ENCODE measurements around the gene FUS. TPM values are rescaled to one million over a fixed set of nuclear protein-coding genes. Genes with fewer than 3 reads are reported as not detected.

The FUS gene
- total RNA-seq, 6 donors from 2014 or later = 65.7 to 258 (median 145) TPM

GRCh38 chr16:31179219-31179746 is 656 bp upstream of the FUS start:
- Histone ChIP-seq H3K27ac (peak overlapping the region; percentile 96 to 98 (median 98)), H3K4me3 (peak overlapping the region; percentile 71 to 94 (median 76)), H3K36me3 (peaks cover 9 to 23% (median 16%) of the 10 kb centered on the region in 4 donors), H3K27me3 (no peaks in the 10 kb centered on the region), H3K9me3 (no peaks in the 10 kb centered on the region), H3K4me1 (peaks cover 37 to 54% (median 44%) of the 10 kb centered on the region in 4 donors)
- no peak for ATAC-seq (ENCODE audit: low FRiP score in 2 of 2)
- peak in 1 of 2 donors; percentile 23 for DNase-seq
- TF ChIP-seq POLR2AphosphoS5 (IDR thresholded peaks at IDR 0.05) (no peak), CTCF (IDR thresholded peaks at IDR 0.05) (no peak), EP300 (IDR thresholded peaks at IDR 0.05) (no peak), POLR2A (IDR thresholded peaks at IDR 0.05) (no peak)
- 3 to 6% methylated on average over 12 to 18 of the region's 27 CpGs for WGBS, 2 donors

GRCh38 chr16:31181102-31181830 is 1.3 kb downstream of the FUS start:
- Histone ChIP-seq H3K27me3 (no peaks in the 10 kb centered on the region), H3K4me1 (peaks cover 44 to 67% (median 47%) of the 10 kb centered on the region in 4 donors), H3K27ac (peak overlapping the region; percentile 96 to 98 (median 98)), H3K36me3 (peaks cover 25 to 42% (median 32%) of the 10 kb centered on the region in 4 donors), H3K4me3 (peak overlapping the region; percentile 71 to 94 (median 82)), H3K9me3 (no peaks in the 10 kb centered on the region)
- 3 to 4% methylated on average over 27 to 31 of the region's 31 CpGs for WGBS, 2 donors
- DNase-seq = peak in 1 of 2 donors; percentile 52
- no peak for TF ChIP-seq CTCF (IDR thresholded peaks at IDR 0.05)
- no peak for TF ChIP-seq POLR2A (IDR thresholded peaks at IDR 0.05)
- TF ChIP-seq POLR2AphosphoS5 (IDR thresholded peaks at IDR 0.05) = no peak
- no peak for TF ChIP-seq EP300 (IDR thresholded peaks at IDR 0.05)
- ATAC-seq (ENCODE audit: low FRiP score in 2 of 2) = peak in 1 of 2 donors; percentile 18

- Histone ChIP-seq H3K27ac (peak overlapping the region in 2 of 4 donors; percentile 19 to 98), H3K27me3 (no peaks in the 10 kb centered on the region), H3K4me3 (peak overlapping the region in 3 of 4 donors; percentile 71 to 94 (median 82)), H3K4me1 (peaks cover 40 to 65% (median 42%) of the 10 kb centered on the region in 4 donors), H3K36me3 (peaks cover 34 to 54% (median 44%) of the 10 kb centered on the region in 4 donors), H3K9me3 (no peaks in the 10 kb centered on the region)
- WGBS, 2 donors = 33 to 48% methylated on average over 7 of the region's 7 CpGs
- TF ChIP-seq POLR2AphosphoS5 (IDR thresholded peaks at IDR 0.05) (no peak), CTCF (IDR thresholded peaks at IDR 0.05) (no peak), EP300 (IDR thresholded peaks at IDR 0.05) (no peak)
- ATAC-seq (ENCODE audit: low FRiP score in 2 of 2) = no peak
- DNase-seq = no peak
These were observed 2.5 kb downstream of the FUS start for GRCh38 chr16:31182391-31182790.

GRCh38 chr16:31183432-31184428 is 3.8 kb downstream of the FUS start:
- H3K27ac ChIP-seq = no peak overlapping the region
- no peaks in the 10 kb centered on the region for H3K9me3 ChIP-seq
- peaks cover 45 to 67% (median 55%) of the 10 kb centered on the region in 4 donors for H3K36me3 ChIP-seq
- 81 to 84% methylated on average over 10 of the region's 10 CpGs for WGBS, 2 donors
- TF ChIP-seq EP300 (IDR thresholded peaks at IDR 0.05) (no peak), CTCF (IDR thresholded peaks at IDR 0.05) (no peak), POLR2AphosphoS5 (IDR thresholded peaks at IDR 0.05) (no peak), POLR2A (IDR thresholded peaks at IDR 0.05) (no peak)
- H3K4me3 ChIP-seq = no peak overlapping the region
- DNase-seq (no peak), ATAC-seq (ENCODE audit: low FRiP score in 2 of 2) (no peak)
- no peaks in the 10 kb centered on the region for H3K27me3 ChIP-seq
- H3K4me1 ChIP-seq = peaks cover 34 to 58% (median 39%) of the 10 kb centered on the region in 4 donors

Measured in upper lobe of left lung (tissue), 6 donors.